ENCODE data around the gene IQCM. TPM values are rescaled to one million over a fixed set of nuclear protein-coding genes. Genes with fewer than 3 reads are reported as not detected.

IQCM gene
- total and polyA plus RNA-seq, 2 donors (not counting 3 experiments of a cell fraction or from before 2014, with no cell fraction given) = not detected

DNA sequence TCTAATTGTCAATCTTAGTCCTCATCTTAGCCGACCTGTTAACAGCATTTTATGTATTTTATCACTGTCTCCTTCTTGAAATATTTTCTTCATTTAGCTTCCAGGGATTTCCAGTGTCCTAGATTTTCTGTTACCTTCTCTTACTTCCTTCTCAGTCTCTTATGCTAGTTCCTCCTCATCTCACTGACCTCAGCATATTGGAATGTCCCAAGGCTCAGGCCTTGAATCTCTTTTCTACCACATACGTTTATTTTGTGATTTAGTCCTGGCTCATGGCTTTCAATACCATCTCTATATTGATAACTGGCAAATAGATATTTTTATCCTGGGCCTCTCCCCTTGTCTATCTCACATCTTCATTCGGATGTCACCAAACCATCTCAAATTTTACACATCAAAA, 61.1 kb downstream of the IQCM start:
- DNase-seq (ENCODE audit: low read depth, low spot score) = no peak
- POLR2A ChIA-PET = no interaction called here

More for the DNA sequence above, 61.1 kb downstream of the IQCM start:
- dilution Hi-C loops (cut with MboI; ENCODE audit: extremely low pct_ligation_motif_present, low sequenced_read_pairs) (no loop called here), intact Hi-C loops (cut with micrococcal nuclease) (no loop called here)
- H3K4me2 ChIP-seq (ENCODE audit: insufficient read depth, low read length) = no peak overlapping the region
- no peak overlapping the region for H2AFZ ChIP-seq (ENCODE audit: low read depth, low read length)
- H3K4me1 ChIP-seq (ENCODE audit: control insufficient read depth, extremely low read depth, insufficient read depth, low read length) = no peaks in the 10 kb centered on the region
- H3K27ac ChIP-seq (ENCODE audit: insufficient read depth, low read depth, low read length) = no peak overlapping the region
- no peaks in the 10 kb centered on the region for H3K79me2 ChIP-seq (ENCODE audit: control insufficient read depth, insufficient read depth, low read length)
- no TSS peak for BruUV-seq (replicated peaks)
- H3K9me1 ChIP-seq (replicated peaks; ENCODE audit: control insufficient read depth, extremely low read depth, insufficient read depth, low read length) = no peaks in the 10 kb centered on the region
- no peak for FAIRE-seq
- no peak overlapping the region for H3K9ac ChIP-seq (replicated peaks; ENCODE audit: extremely low read depth, insufficient read depth, low read length)
- TF ChIP-seq FOS (IDR thresholded peaks at IDR 0.05; ENCODE audit: borderline replicate concordance, insufficient read depth, low read length) (no peak), JUN (IDR thresholded peaks at IDR 0.05; ENCODE audit: borderline replicate concordance, insufficient read depth, insufficient read length, low read depth) (no peak), POLR2AphosphoS5 (IDR thresholded peaks at IDR 0.05; ENCODE audit: insufficient read depth, low read depth, low read length) (no peak), MYC (IDR thresholded peaks at IDR 0.05; ENCODE audit: low read depth, low read length) (no peak), GATA2 (IDR thresholded peaks at IDR 0.05; ENCODE audit: insufficient read depth, insufficient read length, low read depth, low read length) (no peak), POLR2A (IDR thresholded peaks at IDR 0.05; ENCODE audit: low read depth, low read length) (no peak), EZH2 (IDR thresholded peaks at IDR 0.05; ENCODE audit: borderline replicate concordance, low read depth, low read length, severe bottlenecking) (no peak)
- TF ChIP-seq, protein P1, sequence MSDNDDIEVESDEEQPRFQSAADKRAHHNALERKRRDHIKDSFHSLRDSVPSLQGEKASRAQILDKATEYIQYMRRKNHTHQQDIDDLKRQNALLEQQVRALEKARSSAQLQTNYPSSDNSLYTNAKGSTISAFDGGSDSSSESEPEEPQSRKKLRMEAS (IDR thresholded peaks at IDR 0.05; ENCODE audit: insufficient read depth, insufficient read length) = no peak
- TF ChIP-seq, protein P2, sequence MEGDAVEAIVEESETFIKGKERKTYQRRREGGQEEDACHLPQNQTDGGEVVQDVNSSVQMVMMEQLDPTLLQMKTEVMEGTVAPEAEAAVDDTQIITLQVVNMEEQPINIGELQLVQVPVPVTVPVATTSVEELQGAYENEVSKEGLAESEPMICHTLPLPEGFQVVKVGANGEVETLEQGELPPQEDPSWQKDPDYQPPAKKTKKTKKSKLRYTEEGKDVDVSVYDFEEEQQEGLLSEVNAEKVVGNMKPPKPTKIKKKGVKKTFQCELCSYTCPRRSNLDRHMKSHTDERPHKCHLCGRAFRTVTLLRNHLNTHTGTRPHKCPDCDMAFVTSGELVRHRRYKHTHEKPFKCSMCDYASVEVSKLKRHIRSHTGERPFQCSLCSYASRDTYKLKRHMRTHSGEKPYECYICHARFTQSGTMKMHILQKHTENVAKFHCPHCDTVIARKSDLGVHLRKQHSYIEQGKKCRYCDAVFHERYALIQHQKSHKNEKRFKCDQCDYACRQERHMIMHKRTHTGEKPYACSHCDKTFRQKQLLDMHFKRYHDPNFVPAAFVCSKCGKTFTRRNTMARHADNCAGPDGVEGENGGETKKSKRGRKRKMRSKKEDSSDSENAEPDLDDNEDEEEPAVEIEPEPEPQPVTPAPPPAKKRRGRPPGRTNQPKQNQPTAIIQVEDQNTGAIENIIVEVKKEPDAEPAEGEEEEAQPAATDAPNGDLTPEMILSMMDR (IDR thresholded peaks at IDR 0.05; ENCODE audit: extremely low read depth in 1 of 2, insufficient read depth in 1 of 2, low read depth in 1 of 2, low read length in 2 of 2) = no peak
- no peaks in the 10 kb centered on the region for H4K20me1 ChIP-seq (replicated peaks; ENCODE audit: control insufficient read depth, extremely low read depth, insufficient read depth, low read length)
- no peaks in the 10 kb centered on the region for H3K36me3 ChIP-seq (ENCODE audit: control insufficient read depth in 2 of 2, extremely low read depth in 1 of 2, insufficient read depth in 2 of 2, low read length in 2 of 2)
- CTCF ChIA-PET = no interaction called here
- H3K27me3 ChIP-seq (ENCODE audit: control insufficient read depth in 2 of 2, insufficient read depth in 2 of 2, low read length in 2 of 2) = no peaks in the 10 kb centered on the region
- H3K4me3 ChIP-seq (replicated peaks in 1 of 3; ENCODE audit: insufficient read depth in 1 of 3, low read depth in 1 of 3, low read length in 3 of 3) = no peak overlapping the region
- no peaks in the 10 kb centered on the region for H3K9me3 ChIP-seq (replicated peaks; ENCODE audit: control insufficient read depth, insufficient read depth, low read length)
